BLaER1 (cell line): ENCODE results near the gene TYMP.

ENCODE experiments used
- H3K27ac ChIP-seq: shearing (Covaris generic); formaldehyde crosslinking; 2 replicates; pipeline ENCODE4 v1.8.1; 2022
- H3K27me3 ChIP-seq: shearing (Covaris generic); formaldehyde crosslinking; 2 replicates; pipeline ENCODE4 v1.8.1; 2022
- H3K36me3 ChIP-seq: shearing (Covaris generic); formaldehyde crosslinking; 2 replicates; pipeline ENCODE4 v1.8.1; 2022
- H3K4me1 ChIP-seq: shearing (Covaris generic); formaldehyde crosslinking; 2 replicates; pipeline ENCODE4 v1.8.1; 2022
- H3K4me2 ChIP-seq: shearing (Covaris generic); formaldehyde crosslinking; 2 replicates; pipeline ENCODE4 v1.8.1; 2022
- H3K4me3 ChIP-seq: shearing (Covaris generic); formaldehyde crosslinking; 2 replicates; pipeline ENCODE4 v1.8.1; 2022
- H3K9ac ChIP-seq: shearing (Covaris generic); formaldehyde crosslinking; 2 replicates; pipeline ENCODE4 v1.8.1; 2022
- H3K9me3 ChIP-seq: shearing (Covaris generic); formaldehyde crosslinking; 2 replicates; pipeline ENCODE4 v1.8.1; 2022
- H4K20me1 ChIP-seq: shearing (Covaris generic); formaldehyde crosslinking; 2 replicates; pipeline ENCODE4 v1.8.1; 2022
- Cebpa-rat ChIP-seq: shearing (Covaris generic); IDR thresholded peaks from 2 replicates; pipeline ENCODE4 v1.8.1; 2022

The TYMP gene

GRCh38 chr22:50531546-50531961 is 1.7 kb upstream of the TYMP start:
- peaks cover 18% of the 10 kb centered on the region for H3K9me3 ChIP-seq
- peak overlapping the region; percentile 73 for H3K4me2 ChIP-seq
- no peak overlapping the region for H3K27ac ChIP-seq
- peaks cover 39% of the 10 kb centered on the region for H4K20me1 ChIP-seq
- no peak overlapping the region for H3K9ac ChIP-seq
- H3K4me3 ChIP-seq = peak overlapping the region; percentile 63
- no peaks in the 10 kb centered on the region for H3K36me3 ChIP-seq
- TF ChIP-seq Cebpa-rat = no peak
- peaks cover 42% of the 10 kb centered on the region for H3K4me1 ChIP-seq
- peaks cover 67% of the 10 kb centered on the region for H3K27me3 ChIP-seq

GRCh38 chr22:50530877-50531545 is 1.2 kb upstream of the TYMP start:
- peaks cover 39% of the 10 kb centered on the region for H4K20me1 ChIP-seq
- peak overlapping the region; percentile 73 for H3K4me2 ChIP-seq
- H3K36me3 ChIP-seq = no peaks in the 10 kb centered on the region
- H3K4me1 ChIP-seq = peaks cover 44% of the 10 kb centered on the region
- H3K27me3 ChIP-seq = peaks cover 67% of the 10 kb centered on the region
- TF ChIP-seq Cebpa-rat = no peak
- peaks cover 18% of the 10 kb centered on the region for H3K9me3 ChIP-seq
- peak overlapping the region; percentile 10; the same call in 1 of the 2 replicates for H3K9ac ChIP-seq
- peak overlapping the region; percentile 63 for H3K4me3 ChIP-seq
- H3K27ac ChIP-seq = no peak overlapping the region

- Histone ChIP-seq H3K27me3 (peaks cover 67% of the 10 kb centered on the region), H3K9ac (no peak overlapping the region), H3K27ac (no peak overlapping the region), H3K4me3 (peak overlapping the region; percentile 63), H3K4me2 (peak overlapping the region; percentile 73), H3K9me3 (peaks cover 18% of the 10 kb centered on the region), H4K20me1 (peaks cover 39% of the 10 kb centered on the region), H3K36me3 (no peaks in the 10 kb centered on the region), H3K4me1 (peaks cover 44% of the 10 kb centered on the region)
- TF ChIP-seq Cebpa-rat = no peak
Measured at GRCh38 chr22:50530580-50530876, 716 bp upstream of the TYMP start.

- Histone ChIP-seq H3K27ac (no peak overlapping the region), H3K4me1 (peaks cover 49% of the 10 kb centered on the region), H3K9ac (no peak overlapping the region), H3K4me3 (peak overlapping the region; percentile 63), H3K36me3 (no peaks in the 10 kb centered on the region), H3K4me2 (peak overlapping the region; percentile 73), H3K9me3 (peaks cover 18% of the 10 kb centered on the region), H3K27me3 (peaks cover 67% of the 10 kb centered on the region), H4K20me1 (peaks cover 43% of the 10 kb centered on the region)
- no peak for TF ChIP-seq Cebpa-rat
Measured at GRCh38 chr22:50529416-50529896, 356 bp downstream of the TYMP start.

GRCh38 chr22:50528682-50529415 is 963 bp downstream of the TYMP start:
- H3K9me3 ChIP-seq = peaks cover 18% of the 10 kb centered on the region
- no peak for TF ChIP-seq Cebpa-rat
- H4K20me1 ChIP-seq = peaks cover 50% of the 10 kb centered on the region
- no peak overlapping the region for H3K27ac ChIP-seq
- peak overlapping the region; percentile 28 for H3K4me2 ChIP-seq
- H3K27me3 ChIP-seq = peaks cover 61% of the 10 kb centered on the region
- no peak overlapping the region for H3K4me3 ChIP-seq
- no peak overlapping the region for H3K9ac ChIP-seq
- H3K4me1 ChIP-seq = peaks cover 55% of the 10 kb centered on the region
- peaks cover 4% of the 10 kb centered on the region for H3K36me3 ChIP-seq

GRCh38 chr22:50527921-50528681 is 1.7 kb downstream of the TYMP start:
- Histone ChIP-seq H4K20me1 (peaks cover 57% of the 10 kb centered on the region), H3K4me1 (peaks cover 57% of the 10 kb centered on the region), H3K27me3 (peaks cover 53% of the 10 kb centered on the region), H3K4me2 (peak overlapping the region; percentile 28), H3K4me3 (no peak overlapping the region), H3K27ac (no peak overlapping the region), H3K9ac (no peak overlapping the region), H3K9me3 (peaks cover 18% of the 10 kb centered on the region), H3K36me3 (peaks cover 11% of the 10 kb centered on the region)
- TF ChIP-seq Cebpa-rat = no peak

- Histone ChIP-seq H3K4me1 (peaks cover 57% of the 10 kb centered on the region), H3K27ac (peak overlapping the region; percentile 94), H3K4me2 (peak overlapping the region; percentile 94), H4K20me1 (peaks cover 60% of the 10 kb centered on the region), H3K27me3 (peaks cover 44% of the 10 kb centered on the region), H3K9me3 (peaks cover 18% of the 10 kb centered on the region), H3K36me3 (peaks cover 21% of the 10 kb centered on the region), H3K4me3 (peak overlapping the region; percentile 80), H3K9ac (peak overlapping the region; percentile 88)
- no peak for TF ChIP-seq Cebpa-rat
Measured at GRCh38 chr22:50526834-50527801, 2.7 kb downstream of the TYMP start.

- peaks cover 29% of the 10 kb centered on the region for H3K36me3 ChIP-seq
- peaks cover 52% of the 10 kb centered on the region for H4K20me1 ChIP-seq
- peak overlapping the region; percentile 94 for H3K4me2 ChIP-seq
- no peak for TF ChIP-seq Cebpa-rat
- peak overlapping the region; percentile 94 for H3K27ac ChIP-seq
- H3K9ac ChIP-seq = peak overlapping the region; percentile 88
- peaks cover 35% of the 10 kb centered on the region for H3K27me3 ChIP-seq
- H3K4me3 ChIP-seq = peak overlapping the region; percentile 80
- peaks cover 54% of the 10 kb centered on the region for H3K4me1 ChIP-seq
- H3K9me3 ChIP-seq = peaks cover 18% of the 10 kb centered on the region
Measured at GRCh38 chr22:50526108-50526833, 3.5 kb downstream of the TYMP start.

GRCh38 chr22:50525858-50526107 is 4.0 kb downstream of the TYMP start:
- Histone ChIP-seq H3K4me3 (peak overlapping the region; percentile 80), H3K9ac (peak overlapping the region; percentile 88), H3K27me3 (peaks cover 30% of the 10 kb centered on the region), H3K4me2 (peak overlapping the region; percentile 94), H3K9me3 (peaks cover 16% of the 10 kb centered on the region), H4K20me1 (peaks cover 47% of the 10 kb centered on the region), H3K4me1 (peaks cover 49% of the 10 kb centered on the region), H3K27ac (peak overlapping the region; percentile 94), H3K36me3 (peaks cover 34% of the 10 kb centered on the region)
- TF ChIP-seq Cebpa-rat = no peak
